Psoas muscle (tissue), 8 donors: ENCODE data around the gene MIAT. TPM values are rescaled to one million over a fixed set of nuclear protein-coding genes. Genes with fewer than 3 reads are reported as not detected.

Source experiments
- ATAC-seq, 4 donors: fragments of 200-7000 bp; cut with Tn5 transposase; one replicate each; pipeline ENCODE4 v1.9.1; 2020; ENCODE audit warnings: moderate library complexity in 3 of 4, mild to moderate bottlenecking in 2 of 4
- DNase-seq, 2 donors: peaks; one replicate each; pipeline ENCODE4 v3.0.0-alpha.2; 2020
- H3K27ac ChIP-seq: fragments of 200-600 bp; one replicate; pipeline ENCODE4 v1.8.0; 2022
- H3K27me3 ChIP-seq, 3 donors: fragments of 200-600 bp in 1 of 3; one replicate each; pipeline versions ENCODE4 v1.6.1 to v1.8.0; 2013 to 2022; ENCODE audit warnings: low read length in 2 of 3, mild to moderate bottlenecking in 2 of 3, moderate library complexity in 1 of 3; ENCODE audit not compliant: insufficient read depth in 3 of 3
- H3K36me3 ChIP-seq, 2 donors: fragments of 200-600 bp in 1 of 2; one replicate each; pipeline versions ENCODE4 v1.6.1 to v1.8.0; 2013 to 2022; ENCODE audit warnings: low read depth in 1 of 2, mild to moderate bottlenecking in 1 of 2, moderate library complexity in 1 of 2; ENCODE audit not compliant: insufficient read depth in 1 of 2
- H3K4me1 ChIP-seq: fragments of 200-600 bp; one replicate; pipeline ENCODE4 v1.8.0; 2022
- H3K4me3 ChIP-seq: fragments of 200-600 bp; one replicate; pipeline ENCODE4 v1.8.0; 2022; ENCODE audit warnings: mild to moderate bottlenecking
- H3K9me3 ChIP-seq: fragments of 200-600 bp; one replicate; pipeline ENCODE4 v1.8.0; 2022
- WGBS, 3 donors: extraction: QIAGEN DNeasy Blood & Tissue Kit; methylation state at CpG; one replicate each; pipeline versions ENCODE4 v1.1.6 to v1.1.7; 2013; 5-methylcytosine and 5-hydroxymethylcytosine counted together
- intact Hi-C, 2 donors: fragments of 100-400 bp; cut with DNase I; formaldehyde crosslinking; loops; one replicate each; pipeline versions ENCODE4 v1.11.0 to v1.14.2; 2022
- polyA plus RNA-seq, 3 donors: library from polyadenylated mRNA; stranded (reverse); fragments of 200-250 nt; gene quantifications; one replicate each; pipeline ENCODE4 v1.2.3, GENCODE V29; 2013
- total RNA-seq, 4 donors: library from RNA; stranded (reverse); fragmentation: NEBNext Ultra II Directional in 2 of 4; extraction: Animal tissue kit (Norgen Biotek cat#: 25700) in 2 of 4; gene quantifications; one replicate each; pipeline versions ENCODE4 v1.2.1 to v1.2.4, GENCODE V29; 2021 to 2023
- TF ChIP-seq, protein P1 (sequence below): fragments of 200-600 bp; IDR thresholded peaks from one replicate; pipeline ENCODE4 v1.8.0; 2022; ENCODE audit warnings: antibody characterized with exemption
- donor health status: healthy with polysubstance abuse.
- donor health status: DM: no; HTN: no; CAD: no; lungs with moderate emphysema.
- donor health status: Bipolar disorder and iron deficiency.
- donor health status: healthy.
- donor health status: DM: yes; HTN: yes; CAD: no.
- donor health status: DM: no; HTN: no; CAD: no.
- donor health status: DM: no; HTN: no; CAD: no.
- donor health status: DM: yes; HTN: yes; CAD: no.

MIAT gene
- total and polyA plus RNA-seq, 7 donors, result 0.04 to 0.59 (median 0.30) TPM

DNA sequence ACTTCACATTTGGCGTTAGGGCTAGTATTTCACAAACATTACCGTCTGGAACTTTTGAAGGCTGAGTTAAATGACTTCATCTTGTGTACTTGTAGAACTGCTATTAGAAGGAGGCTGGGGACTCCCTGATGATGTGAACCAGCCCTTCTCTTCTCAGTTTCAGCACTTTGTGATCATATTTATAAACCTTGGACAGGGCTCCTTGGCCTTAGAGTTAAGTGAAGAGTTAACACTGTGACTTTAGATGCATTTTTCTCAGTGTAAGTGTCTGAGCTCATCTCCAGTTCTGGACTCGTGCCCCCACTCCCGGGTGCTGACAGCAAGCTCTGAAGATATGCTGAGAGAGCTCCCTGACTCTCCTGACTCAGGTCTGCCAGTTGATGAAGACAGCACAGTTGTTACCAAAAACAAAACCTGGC is 8.4 kb downstream of the MIAT start:
- TF ChIP-seq, protein P1, sequence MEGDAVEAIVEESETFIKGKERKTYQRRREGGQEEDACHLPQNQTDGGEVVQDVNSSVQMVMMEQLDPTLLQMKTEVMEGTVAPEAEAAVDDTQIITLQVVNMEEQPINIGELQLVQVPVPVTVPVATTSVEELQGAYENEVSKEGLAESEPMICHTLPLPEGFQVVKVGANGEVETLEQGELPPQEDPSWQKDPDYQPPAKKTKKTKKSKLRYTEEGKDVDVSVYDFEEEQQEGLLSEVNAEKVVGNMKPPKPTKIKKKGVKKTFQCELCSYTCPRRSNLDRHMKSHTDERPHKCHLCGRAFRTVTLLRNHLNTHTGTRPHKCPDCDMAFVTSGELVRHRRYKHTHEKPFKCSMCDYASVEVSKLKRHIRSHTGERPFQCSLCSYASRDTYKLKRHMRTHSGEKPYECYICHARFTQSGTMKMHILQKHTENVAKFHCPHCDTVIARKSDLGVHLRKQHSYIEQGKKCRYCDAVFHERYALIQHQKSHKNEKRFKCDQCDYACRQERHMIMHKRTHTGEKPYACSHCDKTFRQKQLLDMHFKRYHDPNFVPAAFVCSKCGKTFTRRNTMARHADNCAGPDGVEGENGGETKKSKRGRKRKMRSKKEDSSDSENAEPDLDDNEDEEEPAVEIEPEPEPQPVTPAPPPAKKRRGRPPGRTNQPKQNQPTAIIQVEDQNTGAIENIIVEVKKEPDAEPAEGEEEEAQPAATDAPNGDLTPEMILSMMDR, result no peak
- peaks cover 0 to 21% (median 4%) of the 10 kb centered on the region in 3 donors for H3K27me3 ChIP-seq
- no peaks in the 10 kb centered on the region for H3K36me3 ChIP-seq
- WGBS, 3 donors, result 19 to 32% (median 22%) methylated on average over 4 of the region's 4 CpGs
- intact Hi-C loops, result loop anchor here (5.0 to 10.0 kb wide), 2 partner anchors 269 to 271 kb away; no protein-coding TSS in a partner anchor
- no peaks in the 10 kb centered on the region for H3K9me3 ChIP-seq
- H3K4me3 ChIP-seq, result no peak overlapping the region
- no peak for DNase-seq
- no peak overlapping the region for H3K27ac ChIP-seq
- ATAC-seq, result no peak
- H3K4me1 ChIP-seq, result no peaks in the 10 kb centered on the region

DNA sequence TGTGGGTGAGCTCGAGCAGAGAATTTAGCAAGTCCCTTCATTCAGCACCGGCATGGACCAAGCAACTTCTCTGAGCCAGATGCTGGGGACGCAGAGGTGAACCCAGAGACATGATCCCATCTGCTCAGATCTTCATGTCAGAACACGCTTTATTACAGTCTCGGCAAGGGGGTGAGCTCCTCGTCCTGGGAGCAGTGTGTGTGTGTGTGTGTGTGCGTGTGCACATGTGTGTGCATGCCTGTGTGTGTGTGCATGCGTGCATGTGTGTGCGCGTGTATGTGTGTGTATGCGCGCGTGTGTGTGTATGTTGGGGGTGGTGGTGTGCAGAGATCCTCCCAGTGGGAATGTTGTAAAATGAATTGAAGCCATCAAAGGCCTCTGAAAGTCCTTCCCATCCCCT is 9.8 kb downstream of the MIAT start:
- Histone ChIP-seq H3K27me3 (peaks cover 0 to 14% (median 4%) of the 10 kb centered on the region in 3 donors), H3K4me1 (peaks cover 4% of the 10 kb centered on the region), H3K27ac (no peak overlapping the region), H3K4me3 (no peak overlapping the region), H3K9me3 (no peaks in the 10 kb centered on the region), H3K36me3 (no peaks in the 10 kb centered on the region)
- DNase-seq, result no peak
- intact Hi-C loops, result loop anchor here (5.0 to 10.0 kb wide), 2 partner anchors 270 to 272 kb away; no protein-coding TSS in a partner anchor
- no peak for ATAC-seq
- WGBS, 3 donors, result 82 to 88% (median 83%) methylated on average over 12 to 13 of the region's 13 CpGs
- TF ChIP-seq, protein P1, result no peak

DNA sequence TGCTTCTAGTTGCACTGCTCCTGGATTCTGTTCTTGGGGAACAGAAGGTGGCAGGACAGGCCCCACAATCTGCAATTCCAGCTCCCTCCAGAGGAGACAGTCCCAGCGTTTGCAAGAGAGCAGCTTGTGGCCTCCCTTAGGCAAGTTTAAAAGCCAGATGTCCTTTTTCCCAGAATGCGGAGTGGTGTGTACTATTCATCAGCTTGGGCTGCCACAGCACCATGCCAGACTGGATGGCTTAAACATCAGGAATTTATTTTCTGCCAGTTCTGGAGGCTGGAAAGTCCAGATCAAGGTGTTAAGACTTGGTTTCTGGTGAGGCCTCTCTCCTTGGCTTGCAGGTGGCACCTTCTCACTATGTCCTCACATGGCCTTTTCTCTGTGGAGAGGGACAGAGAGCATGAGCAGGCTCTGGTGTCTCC is 11.7 kb downstream of the MIAT start:
- Histone ChIP-seq H3K4me3 (no peak overlapping the region), H3K4me1 (peaks cover 10% of the 10 kb centered on the region), H3K9me3 (no peaks in the 10 kb centered on the region), H3K27me3 (peaks cover 0 to 9% (median 2%) of the 10 kb centered on the region in 3 donors), H3K36me3 (no peaks in the 10 kb centered on the region), H3K27ac (no peak overlapping the region)
- ATAC-seq (no peak), DNase-seq (no peak)
- intact Hi-C loops, result loop anchor here (5.0 to 10.0 kb wide), 2 partner anchors 272 to 274 kb away; no protein-coding TSS in a partner anchor
- WGBS, 3 donors, result 23 to 52% (median 39%) methylated on average over 2 of the region's 2 CpGs
- TF ChIP-seq, protein P1, result peak; percentile 24

DNA sequence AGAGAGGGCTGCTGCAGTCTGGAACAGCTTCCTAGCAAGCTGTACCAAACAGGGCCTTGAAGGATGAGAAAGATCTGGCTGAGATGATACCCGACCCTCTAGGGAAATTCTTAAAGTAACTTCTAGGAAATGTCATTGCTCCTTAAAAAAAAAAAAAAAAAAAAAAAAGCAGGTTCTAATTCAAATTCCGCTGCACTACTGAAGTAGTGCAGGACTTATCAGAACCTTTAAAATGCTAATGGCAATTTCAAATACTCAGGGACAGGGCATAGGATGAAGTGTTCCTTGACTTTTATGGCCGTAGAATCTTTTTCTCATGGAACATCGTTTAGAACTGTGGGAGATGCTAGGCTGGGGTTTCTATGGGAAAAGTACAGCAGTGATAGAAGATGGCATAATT is 13.1 kb downstream of the MIAT start:
- ATAC-seq, result no peak
- Histone ChIP-seq H3K9me3 (no peaks in the 10 kb centered on the region), H3K4me1 (peaks cover 17% of the 10 kb centered on the region), H3K27ac (no peak overlapping the region), H3K27me3 (peaks cover 0 to 2% (median 0%) of the 10 kb centered on the region in 3 donors), H3K36me3 (no peaks in the 10 kb centered on the region), H3K4me3 (no peak overlapping the region)
- WGBS, 3 donors, result 72 to 82% (median 74%) methylated on average over 4 of the region's 4 CpGs
- TF ChIP-seq, protein P1, result no peak
- DNase-seq, result no peak
- intact Hi-C loops, result loop anchor here in 1 of 2 donors (10.0 kb wide), 1 partner anchor 1134 kb away; the partner anchor contains the start of gene MN1
